HCT116 (cell line): ENCODE data around the gene OLA1. TPM values are rescaled to one million over a fixed set of nuclear protein-coding genes. Genes with fewer than 3 reads are reported as not detected.

Source experiments
- ATAC-seq: fragments of 200-7000 bp; cut with Tn5 transposase; 2 replicates; pipeline ENCODE4 v1.9.1; 2020; ENCODE audit warnings: mild to moderate bottlenecking, moderate library complexity
- BruUV-seq: library from RNA; stranded (reverse); fragments of 400-500 nt; replicated peaks from 2 replicates; lab custom pipeline; 2021; lab: Mats Ljungman, UMichigan
- CTCF ChIA-PET: fragments of 300-600 bp; sonication (Branson Sonifier 250); formaldehyde crosslinking; loops from one replicate; lab custom pipeline; 2021; ENCODE audit warnings: antibody characterized with exemption; lab: Charles Lee
- POLR2A ChIA-PET: fragments of 300-600, 350-600 bp; sonication (Branson Sonifier 250); formaldehyde crosslinking; loops from one replicate; lab custom pipeline; 2021; ENCODE audit warnings: antibody characterized with exemption; lab: Charles Lee
- RAD21 ChIA-PET, 2 experiments: fragments of 300-600 bp; sonication (Branson Sonifier 250); formaldehyde crosslinking; loops; one replicate each; lab custom pipeline; 2023; ENCODE audit warnings: low total read pairs in 2 of 2; ENCODE audit not compliant: uncharacterized antibody in 2 of 2, unreplicated experiment in 2 of 2, low non-redundant PET in 1 of 2; lab: Charles Lee
- DNase-seq: peaks from one replicate; pipeline ENCODE4 v3.0.0-alpha.2; 2010; ENCODE audit warnings: low read depth, low spot score
- H2AFZ ChIP-seq: fragments of 200-600 bp; shearing (Covaris generic), sonication (generic); 2 replicates; pipeline ENCODE4 v1.6.1; 2017; ENCODE audit warnings: low read depth, mixed run types, mixed read lengths, antibody characterized with exemption, low read length; ENCODE audit not compliant: poor library complexity, severe bottlenecking
- H3K27ac ChIP-seq: 2 replicates; pipeline ENCODE4 v1.5.1; 2012; ENCODE audit warnings: low read depth, low read length
- H3K27me3 ChIP-seq: fragments of 200-600 bp; sonication (generic); 2 replicates; pipeline ENCODE4 v1.6.1; 2016; ENCODE audit warnings: mixed run types, low read length, mixed read lengths; ENCODE audit not compliant: insufficient read depth
- H3K36me3 ChIP-seq, 2 experiments: fragments of 200-500 bp in 1 of 2; fragments of 200-600 bp in 1 of 2; sonication (Bioruptor generic) in 1 of 2; sonication (generic) in 1 of 2; 2 replicates each; pipeline versions ENCODE4 v1.5.1 to v1.6.1; 2014 to 2016; ENCODE audit warnings: low read length in 2 of 2, inconsistent platforms in 1 of 2, mixed read lengths in 1 of 2, mixed run types in 1 of 2; ENCODE audit not compliant: insufficient read depth in 2 of 2, control insufficient read depth in 1 of 2
- H3K4me1 ChIP-seq, 2 experiments: fragments of 200-600 bp in 1 of 2; sonication (generic) in 1 of 2; 2 replicates each; pipeline versions ENCODE4 v1.5.1 to v1.6.1; 2012 to 2017; ENCODE audit warnings: low read length in 2 of 2, inconsistent platforms in 1 of 2, mild to moderate bottlenecking in 1 of 2, mixed read lengths in 1 of 2, mixed run types in 1 of 2, moderate library complexity in 1 of 2; ENCODE audit not compliant: insufficient read depth in 2 of 2, control insufficient read depth in 1 of 2
- H3K4me2 ChIP-seq: fragments of 200-600 bp; sonication (generic); 2 replicates; pipeline ENCODE4 v1.6.1; 2017; ENCODE audit warnings: mixed run types, low read length, mixed read lengths
- H3K4me3 ChIP-seq, 2 experiments: fragments of 200-600 bp in 1 of 2; sonication (generic) in 1 of 2; replicated peaks in 1 of 2; 2 replicates each; pipeline ENCODE4 v1.5.1; 2011 to 2016; ENCODE audit warnings: low read length in 2 of 2, control low read depth in 1 of 2, low read depth in 1 of 2, mild to moderate bottlenecking in 1 of 2, mixed read lengths in 1 of 2, mixed run types in 1 of 2
- H3K79me2 ChIP-seq: fragments of 200-600 bp; sonication (generic); 2 replicates; pipeline ENCODE4 v1.6.1; 2017; ENCODE audit warnings: mild to moderate bottlenecking, mixed run types, low read length, moderate library complexity, mixed read lengths; ENCODE audit not compliant: insufficient read depth
- H3K9ac ChIP-seq: fragments of 200-600 bp; sonication (generic); 2 replicates; pipeline ENCODE4 v1.6.1; 2016; ENCODE audit warnings: low read length, mixed read lengths
- H3K9me2 ChIP-seq: fragments of 200-600 bp; sonication (generic), shearing (Covaris generic); 2 replicates; pipeline ENCODE4 v1.6.1; 2017; ENCODE audit warnings: mixed run types, mild to moderate bottlenecking, moderate library complexity; ENCODE audit not compliant: insufficient read depth
- H3K9me3 ChIP-seq, 2 experiments: fragments of 200-500 bp in 1 of 2; fragments of 200-600 bp in 1 of 2; sonication (Bioruptor generic) in 1 of 2; sonication (generic) in 1 of 2; 2 replicates each; pipeline ENCODE4 v1.6.1; 2014 to 2017; ENCODE audit warnings: low read length in 2 of 2, mixed read lengths in 2 of 2, inconsistent platforms in 1 of 2, low read depth in 1 of 2, mild to moderate bottlenecking in 1 of 2, mixed run types in 1 of 2, moderate library complexity in 1 of 2; ENCODE audit not compliant: control insufficient read depth in 1 of 2, insufficient read depth in 1 of 2
- H4K20me1 ChIP-seq: fragments of 200-600 bp; sonication (generic), shearing (Covaris generic); 2 replicates; pipeline ENCODE4 v1.6.1; 2017; ENCODE audit warnings: mixed run types, mild to moderate bottlenecking, moderate library complexity; ENCODE audit not compliant: insufficient read depth
- ATF3 ChIP-seq: IDR thresholded peaks from 2 replicates; pipeline ENCODE4 v1.6.1; 2012
- CBX3 ChIP-seq: IDR thresholded peaks from 2 replicates; pipeline ENCODE4 v1.6.1; 2012; ENCODE audit warnings: low read depth
- CEBPB ChIP-seq: IDR thresholded peaks from 2 replicates; pipeline ENCODE4 v1.6.1; 2012; ENCODE audit warnings: low read depth
- EGR1 ChIP-seq: IDR thresholded peaks from 2 replicates; pipeline ENCODE4 v1.6.1; 2012; ENCODE audit warnings: low read depth
- ELF1 ChIP-seq: IDR thresholded peaks from 2 replicates; pipeline ENCODE4 v1.6.1; 2012; ENCODE audit warnings: low read depth, borderline replicate concordance
- EZH2 ChIP-seq: fragments of 200-600 bp; sonication (generic); IDR thresholded peaks from 2 replicates; pipeline ENCODE4 v1.6.1; 2017; ENCODE audit warnings: antibody characterized with exemption, mixed run types
- EZH2phosphoT487 ChIP-seq: fragments of 200-600 bp; IDR thresholded peaks from 2 replicates; pipeline ENCODE4 v1.6.1; 2018; ENCODE audit warnings: antibody characterized with exemption, borderline replicate concordance
- FOSL1 ChIP-seq: IDR thresholded peaks from 2 replicates; pipeline ENCODE4 v1.6.1; 2012; ENCODE audit warnings: low read depth
- JUND ChIP-seq: IDR thresholded peaks from 2 replicates; pipeline ENCODE4 v1.6.1; 2012
- MAX ChIP-seq: IDR thresholded peaks from 2 replicates; pipeline ENCODE4 v1.6.1; 2012
- POLR2A ChIP-seq: IDR thresholded peaks from 2 replicates; pipeline ENCODE4 v1.7.0; 2011; ENCODE audit warnings: borderline replicate concordance; ENCODE audit not compliant: insufficient read depth, insufficient read length; ENCODE audit errors: extremely low read depth
- POLR2AphosphoS5 ChIP-seq: IDR thresholded peaks from 2 replicates; pipeline ENCODE4 v1.6.1; 2011; ENCODE audit warnings: mild to moderate bottlenecking, low read depth, low read length, moderate library complexity
- RAD21 ChIP-seq: IDR thresholded peaks from 2 replicates; pipeline ENCODE4 v1.6.1; 2012; ENCODE audit warnings: low read depth, mild to moderate bottlenecking
- SIN3A ChIP-seq: IDR thresholded peaks from 2 replicates; pipeline ENCODE4 v1.6.1; 2012; ENCODE audit warnings: low read depth
- SP1 ChIP-seq: IDR thresholded peaks from 2 replicates; pipeline ENCODE4 v1.6.1; 2012; ENCODE audit warnings: low read depth
- TCF7L2 ChIP-seq: IDR thresholded peaks from 2 replicates; pipeline ENCODE4 v1.7.0; 2011; ENCODE audit warnings: borderline replicate concordance, inconsistent platforms; ENCODE audit not compliant: insufficient read depth, insufficient read length; ENCODE audit errors: extremely low read depth
- YY1 ChIP-seq: IDR thresholded peaks from 2 replicates; pipeline ENCODE4 v1.6.1; 2011; ENCODE audit warnings: low read length, low read depth, moderate library complexity, mild to moderate bottlenecking; ENCODE audit not compliant: insufficient replicate concordance; ENCODE audit errors: extremely low read depth
- ZBTB33 ChIP-seq: IDR thresholded peaks from 2 replicates; pipeline ENCODE4 v1.6.1; 2011; ENCODE audit warnings: mild to moderate bottlenecking, low read length, moderate library complexity; ENCODE audit not compliant: insufficient replicate concordance; ENCODE audit errors: extremely low read depth
- ZFX ChIP-seq: fragments of 450-650 bp; IDR thresholded peaks from 2 replicates; pipeline ENCODE4 v1.6.1; 2017
- intact Hi-C: fragments of 100-400 bp; cut with micrococcal nuclease; formaldehyde crosslinking; loops from 2 replicates; pipeline ENCODE4 v1.10.0; 2022
- total RNA-seq: library from RNA; stranded (reverse); gene quantifications from one replicate; pipeline ENCODE4 v1.2.1, GENCODE V29; 2021; ENCODE audit not compliant: unreplicated experiment
- TF ChIP-seq, protein P1 (sequence below): IDR thresholded peaks from 2 replicates; pipeline ENCODE4 v1.6.1; 2012; ENCODE audit warnings: low read depth

The OLA1 gene
- total RNA-seq, 1 experiment from 2014 or later, result 219 TPM

DNA sequence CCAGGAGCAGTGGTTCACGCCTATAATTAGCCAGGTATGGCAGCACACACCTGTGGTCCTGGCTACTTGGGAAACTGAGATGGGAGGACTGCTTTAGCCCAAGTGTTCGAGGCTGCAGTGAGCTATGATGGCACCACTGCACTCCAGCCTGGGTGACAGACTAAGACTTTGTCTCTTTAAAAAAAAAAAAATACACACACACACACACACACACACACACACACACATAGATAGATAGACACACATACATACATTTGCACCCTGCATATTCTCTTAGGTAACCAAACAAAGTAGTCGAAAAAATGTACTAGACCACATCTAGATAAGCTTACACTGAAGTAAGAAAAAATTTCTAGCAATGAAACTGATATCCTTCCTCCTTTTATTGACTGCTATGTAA, 86.8 kb downstream of the OLA1 start (continued):
- TF ChIP-seq ZBTB33, result no peak
- no peak for TF ChIP-seq JUND
- TF ChIP-seq SIN3A, result no peak
- TF ChIP-seq ATF3, result no peak
- TF ChIP-seq, all 23 proteins: peak for 0

- H3K27ac ChIP-seq, result no peak overlapping the region
- no peaks in the 10 kb centered on the region for H3K27me3 ChIP-seq
- CTCF ChIA-PET, result interaction anchor here (0.6 to 1.4 kb wide), 9 partner anchors 10 to 187 kb away, joined by 3 to 8 read pairs (median 3); no protein-coding TSS in a partner anchor
- RAD21 ChIA-PET, result no interaction called here
- POLR2A ChIA-PET, result no interaction called here
- H3K9me2 ChIP-seq, result no peaks in the 10 kb centered on the region
- no peak overlapping the region for H3K4me3 ChIP-seq
- DNase-seq, result peak; percentile 51
- H3K36me3 ChIP-seq, result no peaks in the 10 kb centered on the region
- no peak overlapping the region for H2AFZ ChIP-seq
- no peak overlapping the region for H3K4me2 ChIP-seq
- intact Hi-C loops, result loop anchor here (1.0 kb wide), 1 partner anchor 178 kb away; no protein-coding TSS in a partner anchor
- peaks cover 98% of the 10 kb centered on the region for H3K79me2 ChIP-seq
- peaks cover 5% of the 10 kb centered on the region; the same call in 1 of the 2 replicates for H4K20me1 ChIP-seq
- peaks cover 6 to 19% of the 10 kb centered on the region in 2 experiments for H3K4me1 ChIP-seq
- BruUV-seq, result no TSS peak
- peak; percentile 91 for ATAC-seq
- no peak overlapping the region for H3K9ac ChIP-seq
- H3K9me3 ChIP-seq, result no peaks in the 10 kb centered on the region
- no peak for TF ChIP-seq MAX
- TF ChIP-seq, protein P1, sequence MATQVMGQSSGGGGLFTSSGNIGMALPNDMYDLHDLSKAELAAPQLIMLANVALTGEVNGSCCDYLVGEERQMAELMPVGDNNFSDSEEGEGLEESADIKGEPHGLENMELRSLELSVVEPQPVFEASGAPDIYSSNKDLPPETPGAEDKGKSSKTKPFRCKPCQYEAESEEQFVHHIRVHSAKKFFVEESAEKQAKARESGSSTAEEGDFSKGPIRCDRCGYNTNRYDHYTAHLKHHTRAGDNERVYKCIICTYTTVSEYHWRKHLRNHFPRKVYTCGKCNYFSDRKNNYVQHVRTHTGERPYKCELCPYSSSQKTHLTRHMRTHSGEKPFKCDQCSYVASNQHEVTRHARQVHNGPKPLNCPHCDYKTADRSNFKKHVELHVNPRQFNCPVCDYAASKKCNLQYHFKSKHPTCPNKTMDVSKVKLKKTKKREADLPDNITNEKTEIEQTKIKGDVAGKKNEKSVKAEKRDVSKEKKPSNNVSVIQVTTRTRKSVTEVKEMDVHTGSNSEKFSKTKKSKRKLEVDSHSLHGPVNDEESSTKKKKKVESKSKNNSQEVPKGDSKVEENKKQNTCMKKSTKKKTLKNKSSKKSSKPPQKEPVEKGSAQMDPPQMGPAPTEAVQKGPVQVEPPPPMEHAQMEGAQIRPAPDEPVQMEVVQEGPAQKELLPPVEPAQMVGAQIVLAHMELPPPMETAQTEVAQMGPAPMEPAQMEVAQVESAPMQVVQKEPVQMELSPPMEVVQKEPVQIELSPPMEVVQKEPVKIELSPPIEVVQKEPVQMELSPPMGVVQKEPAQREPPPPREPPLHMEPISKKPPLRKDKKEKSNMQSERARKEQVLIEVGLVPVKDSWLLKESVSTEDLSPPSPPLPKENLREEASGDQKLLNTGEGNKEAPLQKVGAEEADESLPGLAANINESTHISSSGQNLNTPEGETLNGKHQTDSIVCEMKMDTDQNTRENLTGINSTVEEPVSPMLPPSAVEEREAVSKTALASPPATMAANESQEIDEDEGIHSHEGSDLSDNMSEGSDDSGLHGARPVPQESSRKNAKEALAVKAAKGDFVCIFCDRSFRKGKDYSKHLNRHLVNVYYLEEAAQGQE, result no peak
- TF ChIP-seq ZFX, result no peak
- TF ChIP-seq EZH2, result no peak
- no peak for TF ChIP-seq ELF1
- TF ChIP-seq ATF3, result no peak
- TF ChIP-seq EGR1, result no peak
- TF ChIP-seq JUND, result no peak
- TF ChIP-seq TCF7L2, result peak; percentile 29
- 0 out of 2 replicates have a peak, but pooled peaks have one; percentile 38 for TF ChIP-seq CBX3
- TF ChIP-seq POLR2AphosphoS5, result no peak
- TF ChIP-seq EZH2phosphoT487, result no peak
- peak; percentile 69 for TF ChIP-seq RAD21
- no peak for TF ChIP-seq CEBPB
- no peak for TF ChIP-seq SP1
- TF ChIP-seq FOSL1, result no peak
- TF ChIP-seq YY1, result no peak
- TF ChIP-seq POLR2A, result no peak
Observed at GRCh38 chr2:174158003-174158402, 90.3 kb downstream of the OLA1 start.
